Nephron progenitor cell (in vitro differentiated cells): ENCODE measurements around the gene SLC37A2.

Source experiments
- DNase-seq: peaks from one replicate; pipeline ENCODE4 v3.0.0; 2021
- H3K27ac Mint-ChIP-seq: 2 replicates; pipeline ENCODE4 v1.8.0; 2021; ENCODE audit warnings: mild to moderate bottlenecking, moderate library complexity, mixed read lengths
- H3K27me3 Mint-ChIP-seq: 2 replicates; pipeline ENCODE4 v1.8.0; 2021; ENCODE audit warnings: mild to moderate bottlenecking, low read depth, mixed read lengths; ENCODE audit not compliant: poor library complexity
- H3K36me3 Mint-ChIP-seq: 2 replicates; pipeline ENCODE4 v1.8.0; 2021; ENCODE audit warnings: low read depth, mixed read lengths
- H3K4me1 Mint-ChIP-seq: 2 replicates; pipeline ENCODE4 v1.8.0; 2021; ENCODE audit warnings: mixed read lengths
- H3K4me3 Mint-ChIP-seq: 2 replicates; pipeline ENCODE4 v1.8.0; 2021; ENCODE audit warnings: mild to moderate bottlenecking, moderate library complexity, mixed read lengths
- H3K9me3 Mint-ChIP-seq: 2 replicates; pipeline ENCODE4 v1.8.0; 2021; ENCODE audit warnings: mild to moderate bottlenecking, moderate library complexity, mixed read lengths
- CTCF ChIP-seq: fragments of 200-600 bp; sonication (generic); IDR thresholded peaks from 2 replicates; pipeline ENCODE4 v1.5.0; 2021; ENCODE audit warnings: antibody characterized with exemption

Gene SLC37A2

GRCh38 chr11:125094731-125095130 lies 31.6 kb downstream of the SLC37A2 start:
- Mint-ChIP-seq H3K27me3 (peaks cover 6% of the 10 kb centered on the region), H3K9me3 (no peaks in the 10 kb centered on the region), H3K4me1 (peaks cover 30% of the 10 kb centered on the region), H3K27ac (no peak overlapping the region), H3K36me3 (peaks cover 40% of the 10 kb centered on the region), H3K4me3 (no peak overlapping the region)
- no peak for DNase-seq
- no peak for TF ChIP-seq CTCF

- H3K27ac Mint-ChIP-seq = no peak overlapping the region
- H3K4me3 Mint-ChIP-seq = no peak overlapping the region
- H3K27me3 Mint-ChIP-seq = peaks cover 2% of the 10 kb centered on the region
- H3K36me3 Mint-ChIP-seq = peaks cover 92% of the 10 kb centered on the region
- DNase-seq = no peak
- no peaks in the 10 kb centered on the region for H3K4me1 Mint-ChIP-seq
- peaks cover 20% of the 10 kb centered on the region for H3K9me3 Mint-ChIP-seq
- no peak for TF ChIP-seq CTCF
Observed at GRCh38 chr11:125100136-125100535, 37.0 kb downstream of the SLC37A2 start.

GRCh38 chr11:125101596-125101995 lies 38.5 kb downstream of the SLC37A2 start:
- DNase-seq = no peak
- H3K4me1 Mint-ChIP-seq = no peaks in the 10 kb centered on the region
- peaks cover 97% of the 10 kb centered on the region for H3K36me3 Mint-ChIP-seq
- H3K27me3 Mint-ChIP-seq = peaks cover 2% of the 10 kb centered on the region
- no peak for TF ChIP-seq CTCF
- H3K4me3 Mint-ChIP-seq = no peak overlapping the region
- H3K27ac Mint-ChIP-seq = no peak overlapping the region
- H3K9me3 Mint-ChIP-seq = peaks cover 33% of the 10 kb centered on the region

GRCh38 chr11:125102025-125102424 lies 38.9 kb downstream of the SLC37A2 start:
- peaks cover 37% of the 10 kb centered on the region for H3K9me3 Mint-ChIP-seq
- no peak for TF ChIP-seq CTCF
- no peaks in the 10 kb centered on the region for H3K4me1 Mint-ChIP-seq
- peaks cover 2% of the 10 kb centered on the region for H3K27me3 Mint-ChIP-seq
- H3K27ac Mint-ChIP-seq = no peak overlapping the region
- H3K36me3 Mint-ChIP-seq = peaks cover 97% of the 10 kb centered on the region
- no peak for DNase-seq
- no peak overlapping the region for H3K4me3 Mint-ChIP-seq

GRCh38 chr11:125102510-125102909 lies 39.4 kb downstream of the SLC37A2 start:
- H3K27ac Mint-ChIP-seq = no peak overlapping the region
- H3K4me3 Mint-ChIP-seq = no peak overlapping the region
- H3K4me1 Mint-ChIP-seq = no peaks in the 10 kb centered on the region
- peaks cover 94% of the 10 kb centered on the region for H3K36me3 Mint-ChIP-seq
- peaks cover 39% of the 10 kb centered on the region for H3K9me3 Mint-ChIP-seq
- peaks cover 2% of the 10 kb centered on the region for H3K27me3 Mint-ChIP-seq
- no peak for TF ChIP-seq CTCF
- DNase-seq = no peak

- Mint-ChIP-seq H3K36me3 (peaks cover 65% of the 10 kb centered on the region), H3K27me3 (no peaks in the 10 kb centered on the region), H3K4me3 (no peak overlapping the region), H3K4me1 (peaks cover 13% of the 10 kb centered on the region), H3K27ac (no peak overlapping the region), H3K9me3 (peaks cover 39% of the 10 kb centered on the region)
- no peak for DNase-seq
- TF ChIP-seq CTCF = no peak
Observed at GRCh38 chr11:125105926-125106325, 42.8 kb downstream of the SLC37A2 start.
